ENCODE data around the gene ANGPTL4. TPM values are rescaled to one million over a fixed set of nuclear protein-coding genes. Genes with fewer than 3 reads are reported as not detected.
"Not testable (repeated sequence)": the region's sequence is repeated elsewhere in the genome, so short reads cannot be mapped to it uniquely, and the experiment has no call there.

ANGPTL4 gene
- total RNA-seq, 1 donor from 2014 or later: 82.0 TPM

DNA sequence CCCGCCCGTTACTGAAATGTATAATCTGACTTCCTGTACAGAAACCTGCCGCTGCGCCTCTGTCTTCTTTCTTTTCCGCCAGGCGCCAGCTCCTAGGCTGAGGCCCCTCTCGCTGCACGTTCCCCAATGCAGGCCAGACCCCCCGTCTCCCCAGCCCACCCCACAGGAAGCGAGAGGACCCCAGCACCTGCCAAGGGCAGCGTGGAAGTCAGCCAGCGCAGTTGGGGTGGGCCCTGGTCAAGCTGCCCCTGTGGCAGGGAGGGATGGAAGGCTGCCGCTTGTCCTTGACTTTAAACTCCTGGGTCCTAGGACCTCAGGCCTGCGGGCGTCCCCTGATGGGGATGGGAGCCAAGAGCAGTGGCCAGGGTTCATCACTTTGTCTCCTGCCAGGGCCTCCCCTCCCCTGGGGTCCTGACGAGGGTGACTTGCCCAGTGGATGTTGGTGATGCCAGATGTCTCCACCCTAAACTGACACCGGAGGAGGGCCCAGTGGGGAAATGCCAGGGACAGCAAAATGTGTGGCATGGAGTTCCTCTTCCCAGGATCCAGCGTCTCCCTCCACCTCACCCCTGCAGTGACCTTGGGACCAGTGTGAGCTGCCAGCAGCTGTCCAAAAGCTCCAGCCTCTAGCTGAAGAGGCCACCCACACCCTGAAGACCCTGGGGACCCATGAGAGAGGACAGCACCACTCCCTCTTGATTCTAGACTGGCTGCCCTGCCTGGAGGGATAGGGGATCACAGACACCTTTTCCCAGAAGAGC is 40.6 kb downstream of the ANGPTL4 start:
- no peak for TF ChIP-seq CTCF (conservative IDR thresholded peaks at IDR 0.05; ENCODE audit: low read depth, low read length)
- H3K4me3 ChIP-seq (ENCODE audit: low read depth, low read length): no peak overlapping the region
- DNase-seq (ENCODE audit: low read depth): no peak

GRCh38 chr19:8410718-8411117 is 46.8 kb downstream of the ANGPTL4 start:
- not testable (repeated sequence) for DNase-seq (ENCODE audit: low read depth); H3K4me3 ChIP-seq (ENCODE audit: low read depth, low read length)
- TF ChIP-seq CTCF (conservative IDR thresholded peaks at IDR 0.05; ENCODE audit: low read depth, low read length): peak; percentile 7

DNA sequence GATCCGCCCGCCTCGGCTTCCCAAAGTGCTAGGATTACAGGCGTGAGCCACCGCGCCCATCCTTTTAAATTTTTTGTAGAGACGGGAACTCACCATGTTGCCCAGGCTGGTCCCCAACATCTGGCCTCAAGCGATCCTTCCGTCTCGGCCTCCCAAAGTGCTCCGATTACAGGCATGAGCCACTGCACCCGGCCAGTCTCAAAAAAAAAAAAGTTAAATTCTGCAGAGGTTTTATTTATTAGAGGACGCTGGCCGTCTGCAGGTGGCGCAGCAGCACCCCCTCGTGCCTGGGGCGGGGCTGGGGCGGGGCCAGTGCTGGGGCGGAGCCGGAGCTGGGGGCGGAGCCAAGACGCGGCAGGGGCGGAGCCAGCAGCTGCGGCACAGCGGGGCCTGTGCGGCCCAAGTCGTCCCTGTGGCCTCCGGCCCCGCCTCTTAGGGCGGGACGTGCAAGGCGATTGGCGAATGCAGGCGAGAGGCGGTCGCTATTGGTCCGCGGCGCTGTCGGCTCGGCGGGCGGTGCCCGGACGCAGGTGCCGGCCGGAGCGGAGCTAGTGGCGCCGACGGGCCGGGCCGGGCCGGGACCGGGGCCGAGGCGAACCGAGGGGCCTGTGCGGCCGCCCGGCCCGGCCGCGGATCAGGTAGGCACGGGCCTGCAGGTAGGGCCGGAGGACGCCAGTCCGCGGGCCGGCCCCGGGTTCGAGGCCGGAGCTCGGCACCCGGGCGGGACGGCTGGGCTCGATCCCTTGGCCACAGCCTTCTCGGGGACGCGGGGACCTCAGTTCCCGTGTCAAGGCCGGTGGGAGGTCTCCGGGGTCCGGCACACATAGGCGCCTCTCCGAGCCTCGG is 49.1 kb downstream of the ANGPTL4 start, which contains the start of gene MARCHF2:
Gene MARCHF2 (plus strand): TSS at position 523 of the 846 bp plus-strand sequence. CDS start 8,536 bp downstream, outside the sequence.
- DNase-seq (ENCODE audit: low read depth): peak; percentile 35
- H3K4me3 ChIP-seq (ENCODE audit: low read depth, low read length): peak within 1 kb of the TSS; percentile 83
- TF ChIP-seq CTCF (conservative IDR thresholded peaks at IDR 0.05; ENCODE audit: low read depth, low read length): peak; percentile 57

DNA sequence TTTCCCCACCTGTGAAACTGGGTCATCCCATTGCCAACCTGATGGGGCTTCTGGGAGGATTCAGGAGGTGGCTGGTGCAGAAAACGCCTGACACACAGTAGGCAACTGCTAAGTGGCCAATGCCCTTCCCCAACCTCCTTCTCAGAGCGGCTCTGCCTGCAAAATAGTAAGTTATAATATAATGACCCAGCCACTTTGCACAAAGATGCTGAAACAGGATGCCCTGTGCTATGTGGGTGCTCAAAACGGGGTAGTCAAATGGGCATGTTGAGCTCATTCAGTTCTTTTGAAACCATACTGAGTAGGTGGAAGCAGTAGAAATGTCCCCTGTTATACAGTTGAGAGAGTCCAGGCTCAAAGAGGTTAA is 49.7 kb downstream of the ANGPTL4 start:
- H3K4me3 ChIP-seq (ENCODE audit: low read depth, low read length): peak overlapping the region; percentile 83
- TF ChIP-seq CTCF (conservative IDR thresholded peaks at IDR 0.05; ENCODE audit: low read depth, low read length): no peak

GRCh38 chr19:8416796-8417195 is 52.8 kb downstream of the ANGPTL4 start:
- TF ChIP-seq CTCF (conservative IDR thresholded peaks at IDR 0.05; ENCODE audit: low read depth, low read length): no peak
- no peak overlapping the region for H3K4me3 ChIP-seq (ENCODE audit: low read depth, low read length)
- no peak for DNase-seq (ENCODE audit: low read depth)

More for the DNA sequence above, 49.7 kb downstream of the ANGPTL4 start:
- DNase-seq (ENCODE audit: low read depth): no peak

DNA sequence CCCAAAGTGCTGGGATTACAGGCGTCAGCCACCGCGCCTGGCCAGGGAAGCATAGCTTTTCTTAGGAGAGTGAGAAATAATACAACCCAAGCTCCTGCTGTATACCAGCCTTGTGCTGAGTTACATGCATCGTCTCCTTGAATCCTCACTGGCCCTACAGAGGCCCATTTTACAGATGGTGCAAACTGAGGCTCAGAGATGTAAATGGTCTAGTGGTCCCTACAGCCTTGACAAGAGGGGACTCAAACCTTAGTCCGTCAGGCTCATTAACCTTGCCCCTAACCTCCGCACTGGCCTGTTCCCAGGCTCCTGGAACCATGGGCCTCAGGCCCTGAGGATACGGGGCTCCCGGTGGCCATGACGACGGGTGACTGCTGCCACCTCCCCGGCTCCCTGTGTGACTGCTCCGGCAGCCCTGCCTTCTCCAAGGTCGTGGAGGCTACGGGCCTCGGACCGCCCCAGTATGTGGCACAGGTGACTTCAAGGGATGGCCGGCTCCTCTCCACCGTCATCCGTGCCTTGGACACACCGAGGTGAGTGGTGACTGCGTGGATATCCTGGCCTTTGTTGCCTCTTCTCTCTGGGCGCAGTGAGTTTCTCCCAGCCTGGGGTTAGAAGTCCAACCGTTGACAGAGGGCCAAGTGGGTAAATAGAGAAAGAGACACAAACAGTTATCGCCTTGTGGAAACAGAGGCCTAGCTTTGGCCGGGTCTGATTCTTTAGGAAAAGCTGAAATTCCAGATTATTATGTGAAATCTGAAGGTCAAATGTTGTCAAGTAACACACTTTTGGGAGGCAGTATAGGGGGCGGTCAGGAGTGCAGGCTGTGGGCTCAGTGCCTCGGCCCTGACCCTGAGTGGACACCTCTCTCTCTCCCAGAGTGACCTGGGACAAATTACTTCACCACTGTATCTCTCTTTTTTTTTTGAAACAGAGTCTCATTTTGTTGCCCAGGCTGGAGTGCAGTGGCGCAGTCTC is 57.8 kb downstream of the ANGPTL4 start:
- no peak for DNase-seq (ENCODE audit: low read depth)
- no peak for TF ChIP-seq CTCF (conservative IDR thresholded peaks at IDR 0.05; ENCODE audit: low read depth, low read length)
- H3K4me3 ChIP-seq (ENCODE audit: low read depth, low read length): no peak overlapping the region
